DLD1 (cell line): Measurements from ENCODE around the gene KLF11.
"Not testable (repeated sequence)": the region's sequence is repeated elsewhere in the genome, so short reads cannot be mapped to it uniquely, and the experiment has no call there.

Experiments
- in situ Hi-C: cut with HindIII; loops from 2 replicates; pipeline ENCODE4 v1.10.0; 2017; ENCODE audit warnings: low sequenced_read_pairs

KLF11 gene

GRCh38 chr2:10009271-10009810 lies 34.0 kb upstream of the KLF11 start:
- in situ Hi-C loops, result no loop called here

DNA sequence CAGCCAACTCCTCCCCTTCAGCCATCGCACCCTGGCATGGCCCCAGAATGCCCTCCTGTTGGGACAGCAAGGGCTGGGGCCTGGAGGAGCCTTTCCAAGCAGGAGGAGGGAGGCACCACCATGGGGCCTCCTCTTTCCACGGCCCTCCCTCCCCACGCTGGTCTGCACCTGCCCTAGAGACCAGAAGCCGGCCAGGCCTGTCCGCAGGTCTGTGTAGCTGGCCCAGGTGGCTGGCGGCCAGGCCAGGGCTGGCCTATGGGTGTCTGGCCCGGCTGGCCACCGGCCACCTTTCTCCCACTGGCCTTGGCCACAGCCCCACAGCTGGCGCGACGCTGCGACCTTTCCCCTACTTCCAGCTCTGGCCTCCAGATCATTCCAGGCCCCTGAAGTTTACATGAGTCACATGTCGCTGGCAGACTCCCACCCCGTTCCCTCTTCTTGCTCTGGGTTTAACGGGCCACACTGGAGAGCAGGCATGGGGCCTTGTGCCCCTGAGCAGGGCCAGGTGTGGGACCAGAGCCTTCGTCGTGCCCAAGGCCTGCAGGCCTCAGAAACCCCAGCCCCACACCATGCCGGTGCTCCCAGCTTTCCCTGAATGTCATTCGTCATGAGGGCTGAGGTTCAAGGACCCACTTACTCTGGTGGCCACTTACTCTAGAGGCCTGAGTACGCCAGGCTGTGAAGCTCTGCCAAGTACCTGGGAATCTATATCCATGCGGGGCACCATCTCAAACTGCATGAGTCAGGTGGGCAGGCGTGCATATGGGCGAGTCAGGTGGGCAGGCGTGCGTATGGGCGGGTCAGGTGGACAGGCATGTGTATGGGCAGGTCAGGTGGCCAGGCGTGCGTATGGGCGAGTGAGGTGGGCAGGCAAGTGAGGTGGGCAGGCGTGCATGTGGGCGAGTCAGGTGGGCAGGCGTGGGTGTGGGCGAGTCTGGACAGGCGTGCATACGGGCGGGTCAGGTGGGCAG lies 33.3 kb upstream of the KLF11 start:
- in situ Hi-C loops, result no loop called here

GRCh38 chr2:10010861-10011605 lies 32.3 kb upstream of the KLF11 start:
- in situ Hi-C loops, result not testable (repeated sequence)

- in situ Hi-C loops, result not testable (repeated sequence)
Observed at GRCh38 chr2:10011606-10012325, 31.6 kb upstream of the KLF11 start.

DNA sequence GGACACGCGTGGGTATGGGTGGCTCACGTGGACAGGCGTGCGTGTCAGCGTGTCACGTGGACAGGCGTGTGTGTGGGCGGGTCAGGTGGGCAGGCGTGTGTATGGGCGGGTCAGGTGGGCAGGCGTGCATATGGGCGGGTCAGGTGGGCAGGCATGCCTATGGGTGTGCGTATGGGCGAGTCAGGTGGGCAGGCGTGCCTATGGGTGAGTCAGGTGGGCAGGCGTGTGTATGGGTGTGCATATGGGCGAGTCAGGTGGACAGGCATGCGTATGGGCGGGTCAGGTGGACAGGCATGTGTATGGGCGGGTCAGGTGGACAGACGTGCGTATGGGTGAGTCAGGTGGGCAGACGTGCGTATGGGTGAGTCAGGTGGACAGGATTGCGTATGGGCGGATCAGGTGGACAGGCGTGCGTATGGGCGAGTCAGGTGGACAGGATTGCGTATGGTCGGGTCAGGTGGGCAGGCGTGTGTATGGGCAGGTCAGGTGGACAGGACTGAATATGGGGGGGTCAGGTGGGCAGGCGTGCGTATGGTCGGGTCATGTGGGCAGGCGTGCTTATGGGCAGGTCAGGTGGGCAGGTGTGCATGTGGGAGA lies 30.9 kb upstream of the KLF11 start:
- in situ Hi-C loops, result not testable (repeated sequence)

GRCh38 chr2:10012963-10013461 lies 30.3 kb upstream of the KLF11 start:
- in situ Hi-C loops, result no loop called here

DNA sequence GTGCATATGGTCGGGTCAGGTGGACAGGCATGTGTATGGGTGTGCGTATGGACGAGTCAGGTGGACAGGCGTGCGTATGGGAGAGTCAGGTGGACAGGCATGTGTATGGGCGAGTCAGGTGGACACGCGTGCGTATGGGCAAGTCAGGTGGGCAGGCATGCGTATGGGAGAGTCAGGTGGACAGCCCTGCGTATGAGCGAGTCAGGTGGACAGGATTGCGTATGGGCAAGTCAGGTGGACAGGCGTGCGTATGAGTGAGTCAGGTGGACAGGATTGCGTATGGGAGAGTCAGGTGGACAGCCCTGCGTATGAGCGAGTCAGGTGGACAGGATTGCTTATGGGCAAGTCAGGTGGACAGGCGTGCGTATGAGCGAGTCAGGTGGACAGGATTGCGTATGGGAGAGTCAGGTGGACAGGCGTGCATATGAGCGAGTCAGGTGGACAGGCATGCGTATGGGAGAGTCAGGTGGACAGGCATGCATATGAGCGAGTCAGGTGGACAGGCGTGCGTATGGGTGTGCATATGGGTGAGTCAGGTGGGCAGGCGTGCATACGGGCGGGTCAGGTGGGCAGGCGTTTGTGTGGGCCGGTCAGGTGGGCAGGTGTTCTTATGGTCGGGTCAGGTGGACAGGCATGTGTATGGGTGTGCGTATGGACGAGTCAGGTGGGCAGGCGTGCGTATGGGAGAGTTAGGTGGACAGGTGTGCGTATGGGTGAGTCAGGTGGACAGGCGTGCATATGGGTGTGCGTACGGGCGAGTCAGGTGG lies 29.5 kb upstream of the KLF11 start:
- in situ Hi-C loops, result not testable (repeated sequence)

DNA sequence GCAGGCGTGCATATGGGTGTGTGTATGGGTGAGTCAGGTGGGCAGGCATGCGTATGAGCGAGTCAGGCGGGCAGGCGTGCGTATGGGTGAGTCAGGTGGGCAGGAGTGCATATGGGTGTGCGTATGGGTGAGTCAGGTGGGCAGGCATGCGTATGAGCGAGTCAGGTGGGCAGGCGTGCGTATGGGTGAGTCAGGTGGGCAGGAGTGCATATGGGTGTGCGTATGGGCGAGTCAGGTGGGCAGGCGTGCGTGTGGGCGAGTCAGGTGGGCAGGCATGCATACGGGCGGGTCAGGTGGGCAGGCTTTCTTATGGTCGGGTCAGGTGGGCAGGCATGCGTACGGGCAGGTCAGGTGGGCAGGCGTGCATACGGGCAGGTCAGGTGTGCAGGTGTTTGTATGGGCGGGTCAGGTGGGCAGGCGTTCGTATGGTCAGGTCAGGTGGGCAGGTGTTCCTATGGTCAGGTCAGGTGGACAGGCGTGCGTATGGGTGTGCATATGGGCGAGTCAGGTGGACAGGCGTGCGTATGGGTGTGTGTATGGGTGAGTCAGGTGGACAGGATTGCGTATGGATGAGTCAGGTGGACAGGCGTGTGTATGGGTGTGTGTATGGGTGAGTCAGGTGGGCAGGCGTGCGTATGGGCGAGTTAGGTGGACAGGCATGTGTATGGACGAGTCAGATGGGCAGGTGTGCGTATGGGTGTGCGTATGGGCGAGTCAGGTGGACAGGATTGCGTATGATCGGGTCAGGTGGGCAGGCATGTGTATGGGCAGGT lies 28.7 kb upstream of the KLF11 start:
- in situ Hi-C loops, result no loop called here

GRCh38 chr2:10015376-10015989 lies 27.9 kb upstream of the KLF11 start:
- in situ Hi-C loops, result not testable (repeated sequence)

- in situ Hi-C loops, result no loop called here
Observed at GRCh38 chr2:10016001-10016801, 27.1 kb upstream of the KLF11 start.

GRCh38 chr2:10016802-10017258 lies 26.5 kb upstream of the KLF11 start:
- in situ Hi-C loops, result no loop called here

DNA sequence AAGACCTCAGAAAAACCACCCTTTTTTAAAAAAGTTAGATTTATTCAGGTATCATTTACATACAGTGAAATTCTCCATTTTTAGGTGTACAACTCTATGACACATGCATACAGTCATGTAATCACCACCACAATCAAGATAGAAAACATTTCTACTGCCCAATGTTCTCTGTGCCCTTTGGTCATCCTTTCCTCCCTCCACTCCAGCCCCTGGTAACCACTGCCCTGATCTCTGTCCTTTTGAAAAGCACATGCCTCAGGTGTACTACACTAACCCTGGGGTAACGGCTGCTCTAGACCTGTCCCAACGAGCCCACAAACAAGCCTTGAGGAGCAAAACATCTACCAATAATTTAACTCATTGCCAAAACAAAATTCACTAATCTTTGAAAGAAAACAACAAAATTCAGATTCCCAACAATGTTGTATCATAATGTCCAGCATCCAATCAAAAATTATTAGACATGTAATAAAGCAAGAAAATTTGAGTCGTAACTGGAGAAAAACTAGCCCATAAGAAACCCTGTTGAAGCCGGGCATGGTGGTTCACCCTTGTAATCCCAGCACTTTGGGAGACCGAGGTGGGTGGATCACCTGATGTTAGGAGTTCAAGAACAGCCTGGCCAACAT lies 25.9 kb upstream of the KLF11 start:
- in situ Hi-C loops, result no loop called here

DNA sequence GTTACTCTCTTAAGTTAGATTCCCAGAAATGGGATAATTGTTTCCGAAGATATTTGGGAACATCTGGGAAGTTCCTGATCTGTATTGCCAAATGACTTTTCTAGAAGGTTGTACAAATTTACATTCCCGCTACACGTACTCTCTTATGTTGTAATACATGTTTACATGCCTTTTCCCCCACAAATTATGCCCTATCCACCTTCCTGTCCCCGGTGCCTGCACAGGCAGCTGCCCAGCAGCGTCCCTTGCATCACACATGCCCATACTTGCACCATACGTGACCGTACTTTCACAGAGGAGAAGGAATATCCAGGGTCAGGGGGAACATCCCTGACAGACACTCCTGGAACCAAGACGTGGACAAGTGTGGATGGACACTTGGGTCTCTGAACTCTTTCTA lies 24.2 kb upstream of the KLF11 start:
- in situ Hi-C loops, result no loop called here

DNA sequence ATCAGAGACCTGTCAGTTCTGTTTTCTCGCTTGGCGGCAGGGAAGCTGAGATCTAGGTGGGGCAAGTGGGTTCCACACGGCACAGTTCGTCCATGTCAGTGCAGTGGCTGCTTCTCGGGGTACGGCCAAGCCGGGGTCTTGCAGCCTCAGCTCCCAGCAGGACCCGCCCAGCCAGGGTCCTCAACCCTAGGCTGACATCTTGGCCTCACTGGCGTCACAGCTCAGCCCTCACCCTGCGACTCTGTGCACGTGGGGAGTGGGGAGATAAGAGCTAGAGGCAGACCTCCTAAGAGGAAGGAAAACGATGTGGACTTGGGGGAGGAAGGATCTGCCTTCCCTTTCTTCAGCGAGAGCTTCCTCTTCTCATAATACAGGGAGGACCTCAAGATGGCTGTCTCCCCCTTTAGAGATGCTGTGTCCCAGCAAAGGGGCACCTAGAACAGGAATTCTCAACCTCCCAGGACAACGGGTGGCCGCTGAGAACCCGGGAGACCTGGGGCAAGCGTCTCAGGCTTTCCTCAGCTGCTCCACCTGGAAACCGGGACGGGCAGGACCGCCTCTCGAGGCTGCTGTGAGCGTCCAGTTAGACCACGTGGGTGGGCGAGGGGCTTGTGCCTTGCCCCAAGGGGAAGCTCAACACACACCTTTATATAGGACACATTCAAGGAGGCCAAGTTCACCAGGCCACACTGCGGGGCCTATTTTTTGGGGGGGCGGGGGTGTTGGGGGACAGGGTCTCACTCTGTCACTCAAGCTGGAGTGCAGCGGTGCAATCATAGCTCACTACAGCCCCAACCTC lies 23.5 kb upstream of the KLF11 start:
- in situ Hi-C loops, result no loop called here

- in situ Hi-C loops, result no loop called here
Observed at GRCh38 chr2:10022041-10022421, 21.3 kb upstream of the KLF11 start.

- in situ Hi-C loops, result no loop called here
Observed at GRCh38 chr2:10022445-10022844, 20.9 kb upstream of the KLF11 start.
